Activated T-helper 1 cell treated with anti-CD3 and anti-CD28 coated beads, Interleukin-12 subunit alpha, Interleukin-12 subunit beta, Interleukin-2, Interleukin-4 antibody, amounts not matched to agents 30 ng/mL and 10 ng/mL and 1 ng/mL, durations not matched to agents 14 hours and 24 hours and 36 hours (primary cell): Measurements from ENCODE around the gene KRT3. TPM values are rescaled to one million over a fixed set of nuclear protein-coding genes. Genes with fewer than 3 reads are reported as not detected.

Experiments used
- DNase-seq: peaks from one replicate; pipeline ENCODE4 v3.0.0; 2021; ENCODE audit warnings: low spot score
- H3K27ac Mint-ChIP-seq: one replicate; pipeline ENCODE4 v1.8.0; 2021; ENCODE audit warnings: mild to moderate bottlenecking, mixed read lengths
- H3K27me3 Mint-ChIP-seq: one replicate; pipeline ENCODE4 v1.8.0; 2022; ENCODE audit warnings: mild to moderate bottlenecking, moderate library complexity, mixed read lengths; ENCODE audit not compliant: insufficient read depth
- H3K36me3 Mint-ChIP-seq: one replicate; pipeline ENCODE4 v1.8.0; 2021; ENCODE audit warnings: low read depth, mixed read lengths
- H3K4me1 Mint-ChIP-seq: one replicate; pipeline ENCODE4 v1.8.0; 2021; ENCODE audit warnings: low read depth, mixed read lengths
- H3K4me3 Mint-ChIP-seq: one replicate; pipeline ENCODE4 v1.8.0; 2021; ENCODE audit warnings: mild to moderate bottlenecking, moderate library complexity, mixed read lengths
- H3K9me3 Mint-ChIP-seq: one replicate; pipeline ENCODE4 v1.8.0; 2021; ENCODE audit warnings: mixed read lengths
- intact Hi-C: fragments of 100-400 bp; cut with micrococcal nuclease; formaldehyde crosslinking; loops from one replicate; pipeline ENCODE4 v1.15.1; 2024
- total RNA-seq: library from RNA; stranded (reverse); gene quantifications from 2 replicates; pipeline ENCODE4 v1.2.3, GENCODE V29; 2022

The KRT3 gene
- total RNA-seq, 1 donor from 2014 or later, result 0.08 TPM

GRCh38 chr12:52783563-52784316 is 12.2 kb downstream of the KRT3 start:
- Mint-ChIP-seq H3K36me3 (no peaks in the 10 kb centered on the region), H3K27ac (no peak overlapping the region)
- intact Hi-C loops, result no loop called here

GRCh38 chr12:52782502-52782901 is 13.4 kb downstream of the KRT3 start:
- intact Hi-C loops, result no loop called here

More at GRCh38 chr12:52783563-52784316, 12.2 kb downstream of the KRT3 start:
- DNase-seq, result no peak
- Mint-ChIP-seq H3K4me3 (no peak overlapping the region), H3K4me1 (no peaks in the 10 kb centered on the region), H3K9me3 (no peaks in the 10 kb centered on the region), H3K27me3 (peaks cover 14% of the 10 kb centered on the region)

GRCh38 chr12:52781399-52782082 is 14.4 kb downstream of the KRT3 start:
- no peaks in the 10 kb centered on the region for H3K9me3 Mint-ChIP-seq

More at GRCh38 chr12:52782502-52782901, 13.4 kb downstream of the KRT3 start:
- H3K36me3 Mint-ChIP-seq, result no peaks in the 10 kb centered on the region
- H3K9me3 Mint-ChIP-seq, result no peaks in the 10 kb centered on the region
- H3K27me3 Mint-ChIP-seq, result peaks cover 19% of the 10 kb centered on the region
- no peak overlapping the region for H3K27ac Mint-ChIP-seq
- H3K4me1 Mint-ChIP-seq, result no peaks in the 10 kb centered on the region
- no peak for DNase-seq
- no peak overlapping the region for H3K4me3 Mint-ChIP-seq

GRCh38 chr12:52779914-52780313 is 16.0 kb downstream of the KRT3 start:
- peaks cover 12% of the 10 kb centered on the region for H3K27me3 Mint-ChIP-seq
- no peak overlapping the region for H3K4me3 Mint-ChIP-seq
- intact Hi-C loops, result no loop called here
- H3K9me3 Mint-ChIP-seq, result no peaks in the 10 kb centered on the region
- no peak for DNase-seq
- H3K4me1 Mint-ChIP-seq, result no peaks in the 10 kb centered on the region
- no peaks in the 10 kb centered on the region for H3K36me3 Mint-ChIP-seq
- no peak overlapping the region for H3K27ac Mint-ChIP-seq

More at GRCh38 chr12:52781399-52782082, 14.4 kb downstream of the KRT3 start:
- Mint-ChIP-seq H3K27me3 (peaks cover 19% of the 10 kb centered on the region), H3K4me3 (no peak overlapping the region), H3K27ac (no peak overlapping the region), H3K36me3 (no peaks in the 10 kb centered on the region), H3K4me1 (no peaks in the 10 kb centered on the region)
- intact Hi-C loops, result no loop called here
- no peak for DNase-seq

GRCh38 chr12:52778833-52779232 is 17.1 kb downstream of the KRT3 start:
- no peak overlapping the region for H3K27ac Mint-ChIP-seq
- no peak for DNase-seq
- H3K9me3 Mint-ChIP-seq, result no peaks in the 10 kb centered on the region
- intact Hi-C loops, result no loop called here
- H3K36me3 Mint-ChIP-seq, result no peaks in the 10 kb centered on the region
- H3K4me3 Mint-ChIP-seq, result no peak overlapping the region
- peaks cover 12% of the 10 kb centered on the region for H3K27me3 Mint-ChIP-seq
- H3K4me1 Mint-ChIP-seq, result no peaks in the 10 kb centered on the region

- H3K9me3 Mint-ChIP-seq, result no peaks in the 10 kb centered on the region
- intact Hi-C loops, result no loop called here
- peaks cover 9% of the 10 kb centered on the region for H3K27me3 Mint-ChIP-seq
- no peak for DNase-seq
- no peaks in the 10 kb centered on the region for H3K4me1 Mint-ChIP-seq
- no peaks in the 10 kb centered on the region for H3K36me3 Mint-ChIP-seq
- no peak overlapping the region for H3K4me3 Mint-ChIP-seq
- no peak overlapping the region for H3K27ac Mint-ChIP-seq
Observed at GRCh38 chr12:52777566-52777965, 18.4 kb downstream of the KRT3 start.

- Mint-ChIP-seq H3K4me1 (no peaks in the 10 kb centered on the region), H3K4me3 (no peak within 1 kb of the TSS), H3K27ac (no peak within 1 kb of the TSS), H3K27me3 (peaks cover 7% of the 10 kb centered on the region), H3K9me3 (no peaks in the 10 kb centered on the region), H3K36me3 (no peaks in the 10 kb centered on the region)
- DNase-seq, result no peak
- intact Hi-C loops, result no loop called here
Observed at GRCh38 chr12:52776913-52777395, 19.0 kb downstream of the KRT3 start, which contains the start of gene KRT76. TSS of gene KRT76 (minus strand) at chr12:52777345. CDS start at chr12:52777291, 54 bp downstream.

GRCh38 chr12:52776435-52776834 is 19.5 kb downstream of the KRT3 start:
- Mint-ChIP-seq H3K4me3 (no peak overlapping the region), H3K27ac (no peak overlapping the region), H3K4me1 (no peaks in the 10 kb centered on the region), H3K9me3 (no peaks in the 10 kb centered on the region), H3K27me3 (peaks cover 7% of the 10 kb centered on the region), H3K36me3 (no peaks in the 10 kb centered on the region)
- intact Hi-C loops, result no loop called here
- DNase-seq, result no peak

- Mint-ChIP-seq H3K4me1 (no peaks in the 10 kb centered on the region), H3K4me3 (no peak overlapping the region), H3K27me3 (peaks cover 7% of the 10 kb centered on the region), H3K9me3 (no peaks in the 10 kb centered on the region), H3K36me3 (no peaks in the 10 kb centered on the region), H3K27ac (no peak overlapping the region)
- no peak for DNase-seq
- intact Hi-C loops, result no loop called here
Observed at GRCh38 chr12:52774629-52775250, 21.2 kb downstream of the KRT3 start.

GRCh38 chr12:52772772-52773171 is 23.1 kb downstream of the KRT3 start:
- Mint-ChIP-seq H3K36me3 (no peaks in the 10 kb centered on the region), H3K4me3 (no peak overlapping the region), H3K9me3 (no peaks in the 10 kb centered on the region), H3K4me1 (no peaks in the 10 kb centered on the region), H3K27ac (no peak overlapping the region), H3K27me3 (no peaks in the 10 kb centered on the region)
- DNase-seq, result no peak
- intact Hi-C loops, result no loop called here

- no peaks in the 10 kb centered on the region for H3K36me3 Mint-ChIP-seq
- no peaks in the 10 kb centered on the region for H3K4me1 Mint-ChIP-seq
- no peaks in the 10 kb centered on the region for H3K27me3 Mint-ChIP-seq
- H3K4me3 Mint-ChIP-seq, result no peak overlapping the region
- intact Hi-C loops, result no loop called here
- no peak for DNase-seq
- no peak overlapping the region for H3K27ac Mint-ChIP-seq
- no peaks in the 10 kb centered on the region for H3K9me3 Mint-ChIP-seq
Observed at GRCh38 chr12:52772188-52772587, 23.7 kb downstream of the KRT3 start.

GRCh38 chr12:52771505-52771904 is 24.4 kb downstream of the KRT3 start:
- H3K9me3 Mint-ChIP-seq, result no peaks in the 10 kb centered on the region
- H3K27ac Mint-ChIP-seq, result no peak overlapping the region
- no peaks in the 10 kb centered on the region for H3K4me1 Mint-ChIP-seq
- H3K4me3 Mint-ChIP-seq, result no peak overlapping the region
- no peaks in the 10 kb centered on the region for H3K36me3 Mint-ChIP-seq
- no peaks in the 10 kb centered on the region for H3K27me3 Mint-ChIP-seq
- intact Hi-C loops, result no loop called here
- no peak for DNase-seq

- H3K4me3 Mint-ChIP-seq, result no peak overlapping the region
- no peak overlapping the region for H3K27ac Mint-ChIP-seq
- no peak for DNase-seq
- no peaks in the 10 kb centered on the region for H3K36me3 Mint-ChIP-seq
- no peaks in the 10 kb centered on the region for H3K9me3 Mint-ChIP-seq
- intact Hi-C loops, result no loop called here
- H3K4me1 Mint-ChIP-seq, result no peaks in the 10 kb centered on the region
- H3K27me3 Mint-ChIP-seq, result no peaks in the 10 kb centered on the region
Observed at GRCh38 chr12:52771088-52771487, 24.8 kb downstream of the KRT3 start.
